Measurements from ENCODE around the gene B4GALT5.

DNA sequence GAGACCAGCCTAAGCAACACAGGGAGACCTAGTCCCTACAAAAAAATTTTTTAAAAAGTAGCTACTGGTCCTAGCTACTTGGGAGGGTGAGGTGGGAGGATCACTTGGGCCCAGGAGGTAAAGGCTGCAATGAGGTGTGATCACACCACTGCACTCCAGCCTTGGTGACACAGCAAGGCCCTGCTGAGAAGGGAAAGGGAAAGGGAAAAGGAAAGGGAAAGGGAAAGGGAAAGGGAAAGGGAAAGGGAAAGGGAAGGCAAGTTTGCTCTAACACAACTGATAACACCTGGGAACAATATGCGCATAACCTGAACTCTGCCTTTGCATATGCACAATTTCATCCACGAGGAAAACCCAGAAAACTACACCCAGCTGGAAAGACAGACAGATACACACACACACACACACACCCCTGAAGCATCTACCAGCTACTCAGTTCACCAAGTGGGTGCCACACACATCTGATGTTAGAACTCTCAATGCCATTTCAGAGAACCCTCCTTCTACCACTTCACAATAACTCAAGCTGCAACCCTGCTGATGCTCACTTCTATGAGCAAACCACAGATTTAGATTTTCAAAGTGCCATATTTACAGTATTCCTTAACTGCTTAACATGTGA is 19.1 kb downstream of the B4GALT5 start:
- TF ChIP-seq, protein P1, sequence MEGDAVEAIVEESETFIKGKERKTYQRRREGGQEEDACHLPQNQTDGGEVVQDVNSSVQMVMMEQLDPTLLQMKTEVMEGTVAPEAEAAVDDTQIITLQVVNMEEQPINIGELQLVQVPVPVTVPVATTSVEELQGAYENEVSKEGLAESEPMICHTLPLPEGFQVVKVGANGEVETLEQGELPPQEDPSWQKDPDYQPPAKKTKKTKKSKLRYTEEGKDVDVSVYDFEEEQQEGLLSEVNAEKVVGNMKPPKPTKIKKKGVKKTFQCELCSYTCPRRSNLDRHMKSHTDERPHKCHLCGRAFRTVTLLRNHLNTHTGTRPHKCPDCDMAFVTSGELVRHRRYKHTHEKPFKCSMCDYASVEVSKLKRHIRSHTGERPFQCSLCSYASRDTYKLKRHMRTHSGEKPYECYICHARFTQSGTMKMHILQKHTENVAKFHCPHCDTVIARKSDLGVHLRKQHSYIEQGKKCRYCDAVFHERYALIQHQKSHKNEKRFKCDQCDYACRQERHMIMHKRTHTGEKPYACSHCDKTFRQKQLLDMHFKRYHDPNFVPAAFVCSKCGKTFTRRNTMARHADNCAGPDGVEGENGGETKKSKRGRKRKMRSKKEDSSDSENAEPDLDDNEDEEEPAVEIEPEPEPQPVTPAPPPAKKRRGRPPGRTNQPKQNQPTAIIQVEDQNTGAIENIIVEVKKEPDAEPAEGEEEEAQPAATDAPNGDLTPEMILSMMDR (IDR thresholded peaks at IDR 0.05; ENCODE audit: low read depth, low read length) = no peak
- no peak for TF ChIP-seq EZH2phosphoT487 (IDR thresholded peaks at IDR 0.05; ENCODE audit: low read depth)

Data from OCI-LY3 (cell line).